A549 (cell line): ENCODE data around the gene DPY19L1.
"Not testable (repeated sequence)": the region's sequence is repeated elsewhere in the genome, so short reads cannot be mapped to it uniquely, and the experiment has no call there.

Experiments used
- POLR2A ChIP-seq: IDR thresholded peaks from 2 replicates; pipeline ENCODE4 v1.6.1; 2012; ENCODE audit warnings: mild to moderate bottlenecking, low read length
- TF ChIP-seq, protein P1 (sequence below): fragments of >200 bp; sonication (Bioruptor Twin); formaldehyde crosslinking; IDR thresholded peaks from 3 replicates; pipeline ENCODE4 v1.5.1; 2016

DNA sequence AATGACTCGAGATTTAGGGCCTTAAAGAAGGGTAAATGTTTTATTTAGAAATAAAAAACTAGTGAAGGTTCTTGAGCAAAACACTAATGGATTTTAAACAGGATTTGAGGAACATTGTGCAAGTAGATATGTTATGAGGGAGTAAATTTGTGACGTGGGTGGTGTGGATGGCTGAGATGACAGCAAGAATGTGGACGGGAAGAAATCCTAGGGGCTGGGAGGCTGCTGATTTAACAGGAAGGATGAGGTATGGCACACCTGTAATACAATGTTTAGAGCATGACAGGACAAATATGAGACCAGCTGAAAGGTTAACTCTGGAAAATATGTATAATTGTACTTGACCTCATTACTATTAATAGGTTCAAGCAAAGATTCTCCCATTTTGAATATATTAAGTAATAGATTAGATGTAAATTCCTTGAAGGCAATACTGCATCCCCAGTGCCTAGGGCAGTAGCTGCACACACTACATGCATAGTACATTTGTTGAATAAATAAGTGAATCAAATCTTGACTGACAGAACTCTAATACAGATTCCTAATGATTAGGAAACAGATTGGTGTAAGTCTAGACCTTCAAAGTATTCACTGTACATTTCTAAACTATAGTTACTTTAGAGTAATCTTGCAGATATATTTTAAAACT is 10.1 kb upstream of the DPY19L1 start:
- TF ChIP-seq, protein P1, sequence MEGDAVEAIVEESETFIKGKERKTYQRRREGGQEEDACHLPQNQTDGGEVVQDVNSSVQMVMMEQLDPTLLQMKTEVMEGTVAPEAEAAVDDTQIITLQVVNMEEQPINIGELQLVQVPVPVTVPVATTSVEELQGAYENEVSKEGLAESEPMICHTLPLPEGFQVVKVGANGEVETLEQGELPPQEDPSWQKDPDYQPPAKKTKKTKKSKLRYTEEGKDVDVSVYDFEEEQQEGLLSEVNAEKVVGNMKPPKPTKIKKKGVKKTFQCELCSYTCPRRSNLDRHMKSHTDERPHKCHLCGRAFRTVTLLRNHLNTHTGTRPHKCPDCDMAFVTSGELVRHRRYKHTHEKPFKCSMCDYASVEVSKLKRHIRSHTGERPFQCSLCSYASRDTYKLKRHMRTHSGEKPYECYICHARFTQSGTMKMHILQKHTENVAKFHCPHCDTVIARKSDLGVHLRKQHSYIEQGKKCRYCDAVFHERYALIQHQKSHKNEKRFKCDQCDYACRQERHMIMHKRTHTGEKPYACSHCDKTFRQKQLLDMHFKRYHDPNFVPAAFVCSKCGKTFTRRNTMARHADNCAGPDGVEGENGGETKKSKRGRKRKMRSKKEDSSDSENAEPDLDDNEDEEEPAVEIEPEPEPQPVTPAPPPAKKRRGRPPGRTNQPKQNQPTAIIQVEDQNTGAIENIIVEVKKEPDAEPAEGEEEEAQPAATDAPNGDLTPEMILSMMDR, result not testable (repeated sequence)
- TF ChIP-seq POLR2A, result not testable (repeated sequence)
